HCT116 (cell line): Measurements from ENCODE around the gene SNN. TPM values are rescaled to one million over a fixed set of nuclear protein-coding genes. Genes with fewer than 3 reads are reported as not detected.

Experiments
- ATAC-seq: fragments of 200-7000 bp; cut with Tn5 transposase; 2 replicates; pipeline ENCODE4 v1.9.1; 2020; ENCODE audit warnings: mild to moderate bottlenecking, moderate library complexity
- BruUV-seq: library from RNA; stranded (reverse); fragments of 400-500 nt; replicated peaks from 2 replicates; lab custom pipeline; 2021; lab: Mats Ljungman, UMichigan
- CTCF ChIA-PET: fragments of 300-600 bp; sonication (Branson Sonifier 250); formaldehyde crosslinking; loops from one replicate; lab custom pipeline; 2021; ENCODE audit warnings: antibody characterized with exemption; lab: Charles Lee
- POLR2A ChIA-PET: fragments of 300-600, 350-600 bp; sonication (Branson Sonifier 250); formaldehyde crosslinking; loops from one replicate; lab custom pipeline; 2021; ENCODE audit warnings: antibody characterized with exemption; lab: Charles Lee
- RAD21 ChIA-PET, 2 experiments: fragments of 300-600 bp; sonication (Branson Sonifier 250); formaldehyde crosslinking; loops; one replicate each; lab custom pipeline; 2023; ENCODE audit warnings: low total read pairs in 2 of 2; ENCODE audit not compliant: uncharacterized antibody in 2 of 2, unreplicated experiment in 2 of 2, low non-redundant PET in 1 of 2; lab: Charles Lee
- DNase-seq: peaks from one replicate; pipeline ENCODE4 v3.0.0-alpha.2; 2010; ENCODE audit warnings: low read depth, low spot score
- H2AFZ ChIP-seq: fragments of 200-600 bp; shearing (Covaris generic), sonication (generic); 2 replicates; pipeline ENCODE4 v1.6.1; 2017; ENCODE audit warnings: low read depth, mixed run types, mixed read lengths, antibody characterized with exemption, low read length; ENCODE audit not compliant: poor library complexity, severe bottlenecking
- H3K27ac ChIP-seq: 2 replicates; pipeline ENCODE4 v1.5.1; 2012; ENCODE audit warnings: low read depth, low read length
- H3K27me3 ChIP-seq: fragments of 200-600 bp; sonication (generic); 2 replicates; pipeline ENCODE4 v1.6.1; 2016; ENCODE audit warnings: mixed run types, low read length, mixed read lengths; ENCODE audit not compliant: insufficient read depth
- H3K36me3 ChIP-seq, 2 experiments: fragments of 200-500 bp in 1 of 2; fragments of 200-600 bp in 1 of 2; sonication (Bioruptor generic) in 1 of 2; sonication (generic) in 1 of 2; 2 replicates each; pipeline versions ENCODE4 v1.5.1 to v1.6.1; 2014 to 2016; ENCODE audit warnings: low read length in 2 of 2, inconsistent platforms in 1 of 2, mixed read lengths in 1 of 2, mixed run types in 1 of 2; ENCODE audit not compliant: insufficient read depth in 2 of 2, control insufficient read depth in 1 of 2
- H3K4me1 ChIP-seq, 2 experiments: fragments of 200-600 bp in 1 of 2; sonication (generic) in 1 of 2; 2 replicates each; pipeline versions ENCODE4 v1.5.1 to v1.6.1; 2012 to 2017; ENCODE audit warnings: low read length in 2 of 2, inconsistent platforms in 1 of 2, mild to moderate bottlenecking in 1 of 2, mixed read lengths in 1 of 2, mixed run types in 1 of 2, moderate library complexity in 1 of 2; ENCODE audit not compliant: insufficient read depth in 2 of 2, control insufficient read depth in 1 of 2
- H3K4me2 ChIP-seq: fragments of 200-600 bp; sonication (generic); 2 replicates; pipeline ENCODE4 v1.6.1; 2017; ENCODE audit warnings: mixed run types, low read length, mixed read lengths
- H3K4me3 ChIP-seq, 2 experiments: fragments of 200-600 bp in 1 of 2; sonication (generic) in 1 of 2; replicated peaks in 1 of 2; 2 replicates each; pipeline ENCODE4 v1.5.1; 2011 to 2016; ENCODE audit warnings: low read length in 2 of 2, control low read depth in 1 of 2, low read depth in 1 of 2, mild to moderate bottlenecking in 1 of 2, mixed read lengths in 1 of 2, mixed run types in 1 of 2
- H3K79me2 ChIP-seq: fragments of 200-600 bp; sonication (generic); 2 replicates; pipeline ENCODE4 v1.6.1; 2017; ENCODE audit warnings: mild to moderate bottlenecking, mixed run types, low read length, moderate library complexity, mixed read lengths; ENCODE audit not compliant: insufficient read depth
- H3K9ac ChIP-seq: fragments of 200-600 bp; sonication (generic); 2 replicates; pipeline ENCODE4 v1.6.1; 2016; ENCODE audit warnings: low read length, mixed read lengths
- H3K9me2 ChIP-seq: fragments of 200-600 bp; sonication (generic), shearing (Covaris generic); 2 replicates; pipeline ENCODE4 v1.6.1; 2017; ENCODE audit warnings: mixed run types, mild to moderate bottlenecking, moderate library complexity; ENCODE audit not compliant: insufficient read depth
- H3K9me3 ChIP-seq, 2 experiments: fragments of 200-500 bp in 1 of 2; fragments of 200-600 bp in 1 of 2; sonication (Bioruptor generic) in 1 of 2; sonication (generic) in 1 of 2; 2 replicates each; pipeline ENCODE4 v1.6.1; 2014 to 2017; ENCODE audit warnings: low read length in 2 of 2, mixed read lengths in 2 of 2, inconsistent platforms in 1 of 2, low read depth in 1 of 2, mild to moderate bottlenecking in 1 of 2, mixed run types in 1 of 2, moderate library complexity in 1 of 2; ENCODE audit not compliant: control insufficient read depth in 1 of 2, insufficient read depth in 1 of 2
- H4K20me1 ChIP-seq: fragments of 200-600 bp; sonication (generic), shearing (Covaris generic); 2 replicates; pipeline ENCODE4 v1.6.1; 2017; ENCODE audit warnings: mixed run types, mild to moderate bottlenecking, moderate library complexity; ENCODE audit not compliant: insufficient read depth
- CEBPB ChIP-seq: IDR thresholded peaks from 2 replicates; pipeline ENCODE4 v1.6.1; 2012; ENCODE audit warnings: low read depth
- EGR1 ChIP-seq: IDR thresholded peaks from 2 replicates; pipeline ENCODE4 v1.6.1; 2012; ENCODE audit warnings: low read depth
- FOSL1 ChIP-seq: IDR thresholded peaks from 2 replicates; pipeline ENCODE4 v1.6.1; 2012; ENCODE audit warnings: low read depth
- JUND ChIP-seq: IDR thresholded peaks from 2 replicates; pipeline ENCODE4 v1.6.1; 2012
- POLR2A ChIP-seq: IDR thresholded peaks from 2 replicates; pipeline ENCODE4 v1.7.0; 2011; ENCODE audit warnings: borderline replicate concordance; ENCODE audit not compliant: insufficient read depth, insufficient read length; ENCODE audit errors: extremely low read depth
- POLR2AphosphoS5 ChIP-seq: IDR thresholded peaks from 2 replicates; pipeline ENCODE4 v1.6.1; 2011; ENCODE audit warnings: mild to moderate bottlenecking, low read depth, low read length, moderate library complexity
- RAD21 ChIP-seq: IDR thresholded peaks from 2 replicates; pipeline ENCODE4 v1.6.1; 2012; ENCODE audit warnings: low read depth, mild to moderate bottlenecking
- SIN3A ChIP-seq: IDR thresholded peaks from 2 replicates; pipeline ENCODE4 v1.6.1; 2012; ENCODE audit warnings: low read depth
- SP1 ChIP-seq: IDR thresholded peaks from 2 replicates; pipeline ENCODE4 v1.6.1; 2012; ENCODE audit warnings: low read depth
- SRF ChIP-seq: IDR thresholded peaks from 2 replicates; pipeline ENCODE4 v1.6.1; 2012; ENCODE audit warnings: low read depth
- TCF7L2 ChIP-seq: IDR thresholded peaks from 2 replicates; pipeline ENCODE4 v1.7.0; 2011; ENCODE audit warnings: borderline replicate concordance, inconsistent platforms; ENCODE audit not compliant: insufficient read depth, insufficient read length; ENCODE audit errors: extremely low read depth
- YY1 ChIP-seq: IDR thresholded peaks from 2 replicates; pipeline ENCODE4 v1.6.1; 2011; ENCODE audit warnings: low read length, low read depth, moderate library complexity, mild to moderate bottlenecking; ENCODE audit not compliant: insufficient replicate concordance; ENCODE audit errors: extremely low read depth
- ZFX ChIP-seq: fragments of 450-650 bp; IDR thresholded peaks from 2 replicates; pipeline ENCODE4 v1.6.1; 2017
- intact Hi-C: fragments of 100-400 bp; cut with micrococcal nuclease; formaldehyde crosslinking; loops from 2 replicates; pipeline ENCODE4 v1.10.0; 2022
- total RNA-seq: library from RNA; stranded (reverse); gene quantifications from one replicate; pipeline ENCODE4 v1.2.1, GENCODE V29; 2021; ENCODE audit not compliant: unreplicated experiment
- TF ChIP-seq, protein P1 (sequence below): IDR thresholded peaks from 2 replicates; pipeline ENCODE4 v1.6.1; 2012
- TF ChIP-seq, protein P2 (sequence below): IDR thresholded peaks from 2 replicates; pipeline ENCODE4 v1.6.1; 2012
- TF ChIP-seq, protein P3 (sequence below): IDR thresholded peaks from 2 replicates; pipeline ENCODE4 v1.6.1; 2011; ENCODE audit warnings: mild to moderate bottlenecking, low read length, moderate library complexity; ENCODE audit not compliant: insufficient replicate concordance; ENCODE audit errors: extremely low read depth
- TF ChIP-seq, protein P4 (sequence below): IDR thresholded peaks from 2 replicates; pipeline ENCODE4 v1.6.1; 2012; ENCODE audit warnings: low read depth

SNN gene
- total RNA-seq, 1 experiment from 2014 or later, result 12.2 TPM

DNA sequence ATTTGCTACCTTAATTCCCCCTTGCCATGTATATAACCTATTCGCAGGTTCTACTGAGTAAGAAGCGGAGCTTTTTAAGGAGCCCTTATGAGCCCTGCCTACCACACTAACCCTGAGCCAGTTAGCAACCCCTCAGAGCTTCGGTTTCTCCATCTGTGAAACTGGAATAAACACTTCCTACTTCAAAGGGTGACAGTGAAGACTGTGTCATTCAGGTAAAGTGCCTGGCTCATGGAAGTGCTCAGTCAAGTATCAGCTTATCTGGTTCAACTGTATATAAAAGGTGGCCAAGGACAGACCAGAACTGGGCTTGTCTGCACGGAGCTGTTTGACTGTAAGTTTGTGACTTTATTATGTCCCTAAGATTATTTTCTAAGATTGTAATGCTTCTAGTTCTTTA, 43.4 kb downstream of the SNN start:
- Histone ChIP-seq H3K27ac (no peak overlapping the region), H2AFZ (no peak overlapping the region), H3K9me2 (no peaks in the 10 kb centered on the region), H3K9ac (no peak overlapping the region), H3K27me3 (no peaks in the 10 kb centered on the region), H3K36me3 (peaks cover 0 to 2% of the 10 kb centered on the region in 2 experiments; a peak in 1 of 4 replicates), H3K79me2 (peaks cover 6% of the 10 kb centered on the region), H3K9me3 (no peaks in the 10 kb centered on the region), H3K4me3 (no peak overlapping the region), H3K4me2 (no peak overlapping the region), H4K20me1 (no peaks in the 10 kb centered on the region), H3K4me1 (no peaks in the 10 kb centered on the region)
- RAD21 ChIA-PET, result no interaction called here
- intact Hi-C loops, result loop anchor here (10.0 kb wide), 1 partner anchor 747 kb away; no protein-coding TSS in a partner anchor
- BruUV-seq, result no TSS peak
- DNase-seq (no peak), ATAC-seq (no peak)
- CTCF ChIA-PET, result interaction anchor here (0.6 to 0.7 kb wide), 2 partner anchors 12 to 356 kb away, joined by 3 read pairs; no protein-coding TSS in a partner anchor
- POLR2A ChIA-PET, result no interaction called here
- TF ChIP-seq ZFX, result no peak
- no peak for TF ChIP-seq JUND
- no peak for TF ChIP-seq FOSL1
- no peak for TF ChIP-seq CEBPB
- TF ChIP-seq SRF, result no peak
- TF ChIP-seq POLR2AphosphoS5, result no peak
- TF ChIP-seq, protein P1, sequence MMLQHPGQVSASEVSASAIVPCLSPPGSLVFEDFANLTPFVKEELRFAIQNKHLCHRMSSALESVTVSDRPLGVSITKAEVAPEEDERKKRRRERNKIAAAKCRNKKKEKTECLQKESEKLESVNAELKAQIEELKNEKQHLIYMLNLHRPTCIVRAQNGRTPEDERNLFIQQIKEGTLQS, result no peak
- no peak for TF ChIP-seq SIN3A
- TF ChIP-seq SP1, result no peak
- TF ChIP-seq, protein P2, sequence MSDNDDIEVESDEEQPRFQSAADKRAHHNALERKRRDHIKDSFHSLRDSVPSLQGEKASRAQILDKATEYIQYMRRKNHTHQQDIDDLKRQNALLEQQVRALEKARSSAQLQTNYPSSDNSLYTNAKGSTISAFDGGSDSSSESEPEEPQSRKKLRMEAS, result no peak
- TF ChIP-seq, protein P3, sequence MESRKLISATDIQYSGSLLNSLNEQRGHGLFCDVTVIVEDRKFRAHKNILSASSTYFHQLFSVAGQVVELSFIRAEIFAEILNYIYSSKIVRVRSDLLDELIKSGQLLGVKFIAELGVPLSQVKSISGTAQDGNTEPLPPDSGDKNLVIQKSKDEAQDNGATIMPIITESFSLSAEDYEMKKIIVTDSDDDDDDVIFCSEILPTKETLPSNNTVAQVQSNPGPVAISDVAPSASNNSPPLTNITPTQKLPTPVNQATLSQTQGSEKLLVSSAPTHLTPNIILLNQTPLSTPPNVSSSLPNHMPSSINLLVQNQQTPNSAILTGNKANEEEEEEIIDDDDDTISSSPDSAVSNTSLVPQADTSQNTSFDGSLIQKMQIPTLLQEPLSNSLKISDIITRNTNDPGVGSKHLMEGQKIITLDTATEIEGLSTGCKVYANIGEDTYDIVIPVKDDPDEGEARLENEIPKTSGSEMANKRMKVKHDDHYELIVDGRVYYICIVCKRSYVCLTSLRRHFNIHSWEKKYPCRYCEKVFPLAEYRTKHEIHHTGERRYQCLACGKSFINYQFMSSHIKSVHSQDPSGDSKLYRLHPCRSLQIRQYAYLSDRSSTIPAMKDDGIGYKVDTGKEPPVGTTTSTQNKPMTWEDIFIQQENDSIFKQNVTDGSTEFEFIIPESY, result no peak
- TF ChIP-seq TCF7L2, result no peak
- TF ChIP-seq EGR1, result no peak
- no peak for TF ChIP-seq POLR2A
- TF ChIP-seq, protein P4, sequence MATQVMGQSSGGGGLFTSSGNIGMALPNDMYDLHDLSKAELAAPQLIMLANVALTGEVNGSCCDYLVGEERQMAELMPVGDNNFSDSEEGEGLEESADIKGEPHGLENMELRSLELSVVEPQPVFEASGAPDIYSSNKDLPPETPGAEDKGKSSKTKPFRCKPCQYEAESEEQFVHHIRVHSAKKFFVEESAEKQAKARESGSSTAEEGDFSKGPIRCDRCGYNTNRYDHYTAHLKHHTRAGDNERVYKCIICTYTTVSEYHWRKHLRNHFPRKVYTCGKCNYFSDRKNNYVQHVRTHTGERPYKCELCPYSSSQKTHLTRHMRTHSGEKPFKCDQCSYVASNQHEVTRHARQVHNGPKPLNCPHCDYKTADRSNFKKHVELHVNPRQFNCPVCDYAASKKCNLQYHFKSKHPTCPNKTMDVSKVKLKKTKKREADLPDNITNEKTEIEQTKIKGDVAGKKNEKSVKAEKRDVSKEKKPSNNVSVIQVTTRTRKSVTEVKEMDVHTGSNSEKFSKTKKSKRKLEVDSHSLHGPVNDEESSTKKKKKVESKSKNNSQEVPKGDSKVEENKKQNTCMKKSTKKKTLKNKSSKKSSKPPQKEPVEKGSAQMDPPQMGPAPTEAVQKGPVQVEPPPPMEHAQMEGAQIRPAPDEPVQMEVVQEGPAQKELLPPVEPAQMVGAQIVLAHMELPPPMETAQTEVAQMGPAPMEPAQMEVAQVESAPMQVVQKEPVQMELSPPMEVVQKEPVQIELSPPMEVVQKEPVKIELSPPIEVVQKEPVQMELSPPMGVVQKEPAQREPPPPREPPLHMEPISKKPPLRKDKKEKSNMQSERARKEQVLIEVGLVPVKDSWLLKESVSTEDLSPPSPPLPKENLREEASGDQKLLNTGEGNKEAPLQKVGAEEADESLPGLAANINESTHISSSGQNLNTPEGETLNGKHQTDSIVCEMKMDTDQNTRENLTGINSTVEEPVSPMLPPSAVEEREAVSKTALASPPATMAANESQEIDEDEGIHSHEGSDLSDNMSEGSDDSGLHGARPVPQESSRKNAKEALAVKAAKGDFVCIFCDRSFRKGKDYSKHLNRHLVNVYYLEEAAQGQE, result no peak
- no peak for TF ChIP-seq YY1
- no peak for TF ChIP-seq RAD21
